Measurements from ENCODE around the gene DDX19B. TPM values are rescaled to one million over a fixed set of nuclear protein-coding genes. Genes with fewer than 3 reads are reported as not detected.

Gene DDX19B
- polyA plus RNA-seq, 4 donors = 34.0 to 39.3 (median 35.7) TPM

Other genes with a start within 250 kb of the DDX19B start
- 10 to 100 TPM; 32.9 to 44.0 (median 37.0) TPM for gene PDPR, start 184.9 kb upstream of the DDX19B start, polyA plus RNA-seq (ENCODE audit: insufficient read length in 4 of 4)
- gene CLEC18C, start 125.4 kb upstream of the DDX19B start, polyA plus RNA-seq (ENCODE audit: insufficient read length in 4 of 4) = 10 to 100 TPM; 37.1 to 75.5 (median 59.6) TPM
- gene EXOSC6, start 47.2 kb upstream of the DDX19B start, polyA plus RNA-seq (ENCODE audit: insufficient read length in 4 of 4) = 10 to 100 TPM; 11.6 to 18.7 (median 15.3) TPM
- gene AARS1, start 9.7 kb upstream of the DDX19B start, polyA plus RNA-seq (ENCODE audit: insufficient read length in 4 of 4) = 10 to 100 TPM; 82.4 to 89.1 (median 86.2) TPM
- 10 to 100 TPM; 47.7 to 56.0 (median 51.0) TPM for gene DDX19A, start 47.7 kb downstream of the DDX19B start, polyA plus RNA-seq (ENCODE audit: insufficient read length in 4 of 4)
- 10 to 100 TPM; 25.3 to 38.4 (median 30.6) TPM for gene ST3GAL2, start 139.9 kb downstream of the DDX19B start, polyA plus RNA-seq (ENCODE audit: insufficient read length in 4 of 4)
- 10 to 100 TPM; 12.7 to 20.2 (median 17.8) TPM for gene FCSK, start 155.4 kb downstream of the DDX19B start, polyA plus RNA-seq (ENCODE audit: insufficient read length in 4 of 4)
- gene COG4, start 224.4 kb downstream of the DDX19B start, polyA plus RNA-seq (ENCODE audit: insufficient read length in 4 of 4) = 10 to 100 TPM; 59.1 to 75.4 (median 67.5) TPM
- 100 to 1,000 TPM; 333 to 394 (median 370) TPM for gene SF3B3, start 224.6 kb downstream of the DDX19B start, polyA plus RNA-seq (ENCODE audit: insufficient read length in 4 of 4)